ENCODE measurements around the gene NF2.

- TF ChIP-seq CTCF (conservative IDR thresholded peaks at IDR 0.05; ENCODE audit: low read length): no peak
- TF ChIP-seq EZH2phosphoT487 (IDR thresholded peaks at IDR 0.05; ENCODE audit: borderline replicate concordance): no peak
Observed at GRCh38 chr22:29729161-29729560, 125.7 kb downstream of the NF2 start.
